NT2/D1 (cell line): ENCODE results near the gene SMIM17.
A peak's percentile ranks its signal among the peaks of the same experiment; 100 is the strongest.

Experiments used
- DNase-seq: peaks from one replicate; pipeline ENCODE4 v3.0.0-alpha.2; 2011; ENCODE audit warnings: low read depth, low spot score
- H3K27me3 ChIP-seq: 2 replicates; pipeline ENCODE4 v1.6.0; 2011; ENCODE audit warnings: mild to moderate bottlenecking; ENCODE audit not compliant: insufficient read length, insufficient read depth
- H3K36me3 ChIP-seq: 2 replicates; pipeline ENCODE4 v1.6.1; 2011; ENCODE audit warnings: mild to moderate bottlenecking, low read length, mixed read lengths; ENCODE audit not compliant: insufficient read depth, insufficient read length
- H3K4me1 ChIP-seq: 2 replicates; pipeline ENCODE4 v1.5.1; 2011; ENCODE audit not compliant: insufficient read depth, insufficient read length
- H3K4me3 ChIP-seq: 2 replicates; pipeline ENCODE4 v1.5.1; 2011; ENCODE audit warnings: low read depth; ENCODE audit not compliant: insufficient read length
- H3K9ac ChIP-seq: 2 replicates; pipeline ENCODE4 v1.6.0; 2011; ENCODE audit warnings: low read depth; ENCODE audit not compliant: insufficient read length
- H3K9me3 ChIP-seq: 2 replicates; pipeline ENCODE4 v1.5.1; 2011; ENCODE audit warnings: mild to moderate bottlenecking, low read length; ENCODE audit not compliant: insufficient read depth
- SUZ12 ChIP-seq: IDR thresholded peaks from 2 replicates; pipeline ENCODE4 v1.6.1; 2011; ENCODE audit not compliant: insufficient read length, insufficient read depth; ENCODE audit errors: extremely low read depth
- YY1 ChIP-seq: IDR thresholded peaks from 2 replicates; pipeline ENCODE4 v1.6.1; 2011; ENCODE audit not compliant: insufficient read length, insufficient read depth
- ZNF274 ChIP-seq: IDR thresholded peaks from 2 replicates; pipeline ENCODE4 v1.6.1; 2011; ENCODE audit warnings: mild to moderate bottlenecking, low read depth, low read length

SMIM17 gene

DNA sequence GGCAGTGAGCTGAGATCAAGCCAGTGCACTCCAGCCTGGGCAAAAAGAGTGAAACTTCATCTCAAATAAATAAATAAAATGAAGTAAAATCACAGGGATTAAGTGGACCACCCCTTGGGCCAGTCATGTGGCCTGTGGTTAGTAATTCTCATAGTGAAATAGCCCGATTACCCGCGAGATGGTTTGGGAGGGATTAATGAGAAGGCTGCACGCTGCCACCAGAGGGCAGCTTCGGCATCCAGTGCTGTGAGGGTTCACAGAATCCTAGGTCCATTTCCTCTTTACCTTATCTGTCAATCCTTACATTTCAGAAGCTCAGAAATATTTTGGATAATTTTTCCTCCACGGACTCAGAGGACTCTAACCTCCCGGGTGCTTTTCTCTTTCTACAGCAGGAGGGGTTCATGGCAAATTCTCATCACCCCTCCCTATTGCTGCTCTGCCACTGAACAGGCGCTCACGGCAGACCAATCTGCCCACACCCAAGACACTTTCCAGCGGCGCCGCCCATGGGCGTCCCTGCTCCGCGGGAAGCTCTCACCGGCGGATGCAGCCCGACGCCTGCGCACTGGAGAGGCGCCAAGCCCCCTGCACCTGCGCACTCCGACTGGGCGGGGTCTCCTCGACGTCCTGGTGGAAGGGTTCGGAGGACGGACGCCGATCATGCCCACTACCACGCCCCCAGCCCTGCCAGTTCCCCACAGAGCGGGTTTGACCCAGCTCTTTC lies 17.6 kb downstream of the SMIM17 start:
- no peak for DNase-seq
- peak overlapping the region; percentile 18 for H3K4me3 ChIP-seq
- H3K4me1 ChIP-seq = no peaks in the 10 kb centered on the region
- no peaks in the 10 kb centered on the region for H3K27me3 ChIP-seq
- no peaks in the 10 kb centered on the region for H3K9me3 ChIP-seq
- TF ChIP-seq SUZ12 (no peak), ZNF274 (no peak), YY1 (no peak)
- peaks cover 17% of the 10 kb centered on the region for H3K36me3 ChIP-seq
- H3K9ac ChIP-seq = no peak overlapping the region

DNA sequence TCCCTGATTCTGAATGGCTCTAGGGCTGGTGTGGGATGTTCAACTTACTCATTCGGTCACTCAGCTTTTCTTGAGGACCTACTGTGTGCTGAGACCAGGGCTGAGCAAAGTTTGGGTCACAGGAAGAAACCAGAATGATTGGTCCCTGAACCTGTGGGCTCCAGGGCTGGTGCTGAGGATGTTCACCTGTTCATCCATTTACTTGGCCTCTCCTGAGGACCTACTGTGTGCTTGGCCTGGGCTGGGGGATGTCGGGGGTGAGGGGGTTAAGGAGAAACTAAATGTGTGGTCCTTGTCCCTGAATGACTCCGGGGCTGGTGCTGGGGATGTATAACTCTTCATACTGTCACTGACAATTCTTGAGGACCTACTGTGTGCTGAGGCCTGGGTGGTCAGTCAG lies 18.3 kb downstream of the SMIM17 start:
- TF ChIP-seq YY1 = no peak
- no peak for TF ChIP-seq ZNF274
- TF ChIP-seq SUZ12 = no peak
- no peaks in the 10 kb centered on the region for H3K27me3 ChIP-seq
- H3K36me3 ChIP-seq = peaks cover 17% of the 10 kb centered on the region
- H3K9ac ChIP-seq = no peak overlapping the region
- no peak overlapping the region for H3K4me3 ChIP-seq
- no peaks in the 10 kb centered on the region for H3K4me1 ChIP-seq
- no peak for DNase-seq
- no peaks in the 10 kb centered on the region for H3K9me3 ChIP-seq

DNA sequence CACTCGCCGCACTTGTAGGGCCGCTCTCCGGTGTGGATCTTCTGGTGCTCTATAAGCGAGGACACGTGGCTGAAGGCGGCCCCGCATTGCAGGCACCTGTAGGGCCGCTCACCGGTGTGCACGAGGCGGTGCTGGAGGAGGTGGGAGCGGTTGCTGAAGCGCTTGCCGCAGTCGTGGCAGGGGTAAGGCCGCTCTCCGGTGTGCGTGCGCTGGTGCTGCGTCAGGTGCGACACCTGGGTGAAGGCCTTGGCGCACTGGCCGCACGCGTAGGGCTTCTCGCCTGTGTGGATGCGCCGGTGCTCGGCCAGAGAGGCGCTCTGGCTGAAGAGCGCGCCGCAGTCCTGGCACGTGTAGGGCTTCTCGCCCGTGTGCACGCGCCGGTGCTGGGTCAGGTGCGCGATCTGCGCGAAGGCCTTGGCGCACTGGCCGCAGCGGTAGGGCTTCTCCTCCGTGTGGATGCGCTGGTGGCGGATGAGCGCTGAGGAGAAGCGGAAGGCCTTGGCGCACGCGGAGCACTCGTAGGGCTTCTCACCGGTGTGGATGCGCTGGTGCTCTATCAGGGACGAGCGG lies 21.1 kb downstream of the SMIM17 start:
- H3K36me3 ChIP-seq = peaks cover 17% of the 10 kb centered on the region
- no peak overlapping the region for H3K4me3 ChIP-seq
- no peaks in the 10 kb centered on the region for H3K9me3 ChIP-seq
- no peak for DNase-seq
- H3K9ac ChIP-seq = no peak overlapping the region
- H3K27me3 ChIP-seq = no peaks in the 10 kb centered on the region
- no peak for TF ChIP-seq ZNF274
- TF ChIP-seq YY1 = no peak
- no peak for TF ChIP-seq SUZ12
- no peaks in the 10 kb centered on the region for H3K4me1 ChIP-seq

DNA sequence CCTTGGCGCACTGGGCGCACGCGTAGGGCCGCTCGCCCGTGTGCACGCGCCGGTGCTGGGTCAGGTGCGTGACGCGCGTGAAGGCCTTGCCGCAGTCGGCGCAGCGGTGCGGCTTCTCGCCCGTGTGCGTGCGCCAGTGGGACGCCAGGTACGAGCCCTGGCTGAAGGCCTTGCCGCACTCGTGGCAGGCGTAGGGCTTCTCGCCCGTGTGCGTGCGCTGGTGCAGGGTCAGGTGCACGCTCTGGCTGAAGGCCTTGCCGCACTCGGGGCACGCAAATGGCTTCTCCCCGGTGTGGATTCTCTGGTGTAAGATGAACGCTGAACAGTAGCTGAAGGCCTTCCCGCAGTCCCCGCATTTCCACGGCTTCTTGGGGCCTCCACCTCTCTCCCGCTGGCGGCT lies 21.6 kb downstream of the SMIM17 start:
- Histone ChIP-seq H3K9me3 (no peaks in the 10 kb centered on the region), H3K36me3 (peaks cover 17% of the 10 kb centered on the region), H3K27me3 (no peaks in the 10 kb centered on the region), H3K9ac (no peak overlapping the region), H3K4me1 (no peaks in the 10 kb centered on the region), H3K4me3 (no peak overlapping the region)
- TF ChIP-seq SUZ12 = no peak
- TF ChIP-seq ZNF274 = no peak
- TF ChIP-seq YY1 = no peak
- no peak for DNase-seq

DNA sequence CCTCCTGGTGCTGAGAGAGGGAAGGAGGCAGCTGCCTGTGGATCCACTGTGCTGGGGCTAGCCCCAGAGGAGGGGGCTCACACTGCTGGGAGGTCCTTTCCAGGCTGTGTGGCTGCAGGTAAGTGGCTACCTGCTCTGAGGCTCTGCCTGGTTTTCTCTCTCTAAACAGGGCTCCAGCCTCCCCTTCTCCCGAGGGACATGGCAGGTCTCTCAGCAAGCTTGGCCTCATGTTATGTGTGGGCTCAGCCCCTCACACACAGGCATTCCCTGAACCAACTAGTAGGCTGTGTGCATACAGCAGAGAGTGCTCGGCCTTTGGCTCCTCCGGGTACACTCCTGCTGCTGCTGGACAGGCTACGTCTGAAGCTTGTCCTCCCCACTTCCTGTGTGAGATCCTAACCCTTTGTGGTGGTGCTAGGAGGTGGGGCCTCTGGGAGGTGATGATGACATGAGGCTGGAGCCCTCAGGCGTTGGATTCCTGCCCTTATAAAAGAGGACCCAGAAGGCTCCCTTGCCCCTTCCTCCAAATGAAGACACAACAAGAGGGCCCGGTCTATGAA lies 24.4 kb downstream of the SMIM17 start:
- H3K9me3 ChIP-seq = no peaks in the 10 kb centered on the region

DNA sequence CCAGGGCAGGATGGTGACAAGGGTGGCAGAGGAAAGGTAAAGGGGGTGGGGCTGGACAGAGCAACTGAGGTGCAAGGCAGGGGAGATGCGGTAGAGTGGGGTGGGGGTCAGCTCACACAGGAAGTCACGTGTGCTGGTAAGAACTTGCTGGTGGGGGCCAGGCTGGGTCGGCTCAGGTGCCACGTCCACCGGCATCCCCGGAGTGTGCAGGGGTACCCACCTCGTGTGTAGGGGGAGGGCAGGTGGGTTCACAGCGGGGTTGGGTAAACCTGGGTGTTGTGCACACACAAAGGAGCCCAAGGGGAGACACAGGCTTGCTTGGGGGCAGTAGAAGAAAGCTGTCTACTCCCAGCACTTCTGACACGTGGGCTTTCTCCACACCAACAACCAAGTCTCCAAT lies 25.7 kb downstream of the SMIM17 start:
- TF ChIP-seq SUZ12 = no peak
- no peak for TF ChIP-seq ZNF274
- TF ChIP-seq YY1 = no peak
- peaks cover 11% of the 10 kb centered on the region for H3K36me3 ChIP-seq
- no peaks in the 10 kb centered on the region for H3K27me3 ChIP-seq
- no peaks in the 10 kb centered on the region for H3K9me3 ChIP-seq
- no peak overlapping the region for H3K9ac ChIP-seq
- H3K4me3 ChIP-seq = no peak overlapping the region
- no peak for DNase-seq
- H3K4me1 ChIP-seq = peaks cover 6% of the 10 kb centered on the region

More for the DNA sequence above, 24.4 kb downstream of the SMIM17 start:
- H3K27me3 ChIP-seq = no peaks in the 10 kb centered on the region
- H3K4me3 ChIP-seq = no peak overlapping the region
- no peak for TF ChIP-seq SUZ12
- TF ChIP-seq ZNF274 = no peak
- TF ChIP-seq YY1 = no peak
- H3K36me3 ChIP-seq = peaks cover 17% of the 10 kb centered on the region
- no peak for DNase-seq
- H3K4me1 ChIP-seq = peaks cover 6% of the 10 kb centered on the region
- no peak overlapping the region for H3K9ac ChIP-seq

DNA sequence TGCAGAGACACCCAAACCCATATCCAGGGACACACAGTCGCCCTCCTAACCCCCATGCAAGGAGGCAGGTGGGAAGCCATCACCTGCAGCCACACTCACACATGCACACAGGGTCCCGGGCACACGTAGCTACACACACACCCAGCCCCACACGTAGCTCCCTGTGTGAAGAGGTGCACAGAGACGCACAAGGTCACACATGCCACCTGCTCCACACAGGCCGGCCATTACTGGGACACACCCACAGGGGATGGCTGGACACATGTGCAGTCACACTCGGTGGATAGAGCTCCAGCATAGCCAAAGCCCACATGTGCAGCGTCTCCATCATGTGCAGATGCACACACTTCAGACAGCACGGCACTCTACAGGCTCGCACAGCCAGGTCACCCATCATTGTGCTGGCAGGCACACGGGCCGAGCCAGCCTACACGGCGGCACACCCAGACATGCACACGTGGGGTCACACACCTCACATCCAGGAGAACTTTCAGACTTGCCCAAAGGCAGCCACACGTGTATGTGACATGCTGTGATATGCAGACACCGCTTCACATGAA lies 27.5 kb downstream of the SMIM17 start:
- H3K9me3 ChIP-seq = no peaks in the 10 kb centered on the region
- DNase-seq = no peak
- H3K4me3 ChIP-seq = peak overlapping the region; percentile 71
- H3K4me1 ChIP-seq = peaks cover 6% of the 10 kb centered on the region
- no peaks in the 10 kb centered on the region for H3K27me3 ChIP-seq
- H3K36me3 ChIP-seq = no peaks in the 10 kb centered on the region
- TF ChIP-seq YY1 (no peak), SUZ12 (no peak), ZNF274 (no peak)
- H3K9ac ChIP-seq = peak overlapping the region; percentile 88
